ENCODE measurements around the gene BACH2. TPM values are rescaled to one million over a fixed set of nuclear protein-coding genes. Genes with fewer than 3 reads are reported as not detected.

Gene BACH2
- total RNA-seq, 2 experiments from 2014 or later = 157 to 170 TPM

- peaks cover 76% of the 10 kb centered on the region for H3K4me1 Mint-ChIP-seq (ENCODE audit: low read depth)
- Histone ChIP-seq H3K36me3 (ENCODE audit: insufficient read depth, low read length) (peaks cover 34% of the 10 kb centered on the region), H3K27me3 (ENCODE audit: control insufficient read depth in 1 of 2, insufficient read depth in 2 of 2, low read length in 2 of 2) (no peaks in the 10 kb centered on the region), H3K9me3 (ENCODE audit: control insufficient read depth in 1 of 2, insufficient read depth in 1 of 2, low read length in 2 of 2) (no peaks in the 10 kb centered on the region), H3K27ac (ENCODE audit: low read depth in 1 of 2, low read length in 2 of 2) (no peak overlapping the region), H3K4me1 (ENCODE audit: insufficient read depth, low read length) (peaks cover 46% of the 10 kb centered on the region), H3K4me3 (ENCODE audit: low read length) (no peak overlapping the region)
- no peaks in the 10 kb centered on the region for H3K27me3 Mint-ChIP-seq
- no peak for TF ChIP-seq CTCF (IDR thresholded peaks at IDR 0.05)
- intact Hi-C loops (cut with DNase I, micrococcal nuclease) = loop anchor here in 1 of 2 experiments (5.0 to 10.0 kb wide), 2 partner anchors 64 to 332 kb away; no protein-coding TSS in a partner anchor
- peaks cover 61% of the 10 kb centered on the region for H3K36me3 Mint-ChIP-seq (ENCODE audit: low read depth)
- ChIA-PET POLR2A (no interaction called here), CTCF (no interaction called here)
- H3K27ac Mint-ChIP-seq = peak overlapping the region; percentile 92
- no peak overlapping the region for H3K4me3 Mint-ChIP-seq
- DNase-seq (no peak), ATAC-seq (ENCODE audit: poor library complexity) (no peak)
- H3K9me3 Mint-ChIP-seq = peaks cover 2% of the 10 kb centered on the region
Observed at GRCh38 chr6:89950446-89950845, 346.2 kb downstream of the BACH2 start.

- H3K4me1 Mint-ChIP-seq (ENCODE audit: low read depth) = peaks cover 70% of the 10 kb centered on the region
- H3K36me3 ChIP-seq (ENCODE audit: insufficient read depth, low read length) = peaks cover 34% of the 10 kb centered on the region
- peaks cover 31% of the 10 kb centered on the region for H3K4me1 ChIP-seq (ENCODE audit: insufficient read depth, low read length)
- intact Hi-C loops (cut with DNase I, micrococcal nuclease) = loop anchor here in 1 of 2 experiments (5.0 kb wide), 1 partner anchor 158 kb away; no protein-coding TSS in a partner anchor
- TF ChIP-seq CTCF (IDR thresholded peaks at IDR 0.05) = no peak
- no peaks in the 10 kb centered on the region for H3K27me3 ChIP-seq (ENCODE audit: control insufficient read depth in 1 of 2, insufficient read depth in 2 of 2, low read length in 2 of 2)
- H3K4me3 Mint-ChIP-seq = no peak overlapping the region
- no peaks in the 10 kb centered on the region for H3K27me3 Mint-ChIP-seq
- no peak for DNase-seq
- H3K4me3 ChIP-seq (ENCODE audit: low read length) = no peak overlapping the region
- no peaks in the 10 kb centered on the region for H3K9me3 Mint-ChIP-seq
- ChIA-PET POLR2A (no interaction called here), CTCF (no interaction called here)
- ATAC-seq (ENCODE audit: poor library complexity) = no peak
- H3K27ac Mint-ChIP-seq = peak overlapping the region; percentile 92
- no peak overlapping the region for H3K27ac ChIP-seq (ENCODE audit: low read depth in 1 of 2, low read length in 2 of 2)
- peaks cover 73% of the 10 kb centered on the region for H3K36me3 Mint-ChIP-seq (ENCODE audit: low read depth)
- H3K9me3 ChIP-seq (ENCODE audit: control insufficient read depth in 1 of 2, insufficient read depth in 1 of 2, low read length in 2 of 2) = no peaks in the 10 kb centered on the region
Observed at GRCh38 chr6:89948876-89949275, 347.8 kb downstream of the BACH2 start.

GRCh38 chr6:89944826-89945407, 351.7 kb downstream of the BACH2 start:
- intact Hi-C loops (cut with DNase I, micrococcal nuclease) = loop anchor here (2.0 to 5.0 kb wide), 6 partner anchors 123 to 352 kb away; partner anchors contain the start of gene BACH2 (in 1 of the 2)
- Mint-ChIP-seq H3K4me1 (ENCODE audit: low read depth) (peaks cover 54% of the 10 kb centered on the region), H3K9me3 (no peaks in the 10 kb centered on the region), H3K4me3 (no peak overlapping the region), H3K36me3 (ENCODE audit: low read depth) (peaks cover 69% of the 10 kb centered on the region), H3K27me3 (no peaks in the 10 kb centered on the region), H3K27ac (peak overlapping the region; percentile 75)
- peak; percentile 65 for TF ChIP-seq CTCF (IDR thresholded peaks at IDR 0.05)
- ATAC-seq (ENCODE audit: poor library complexity) (peak; percentile 40), DNase-seq (peak in 3 of 14 experiments; percentile 48 to 59 (median 53))
- Histone ChIP-seq H3K9me3 (ENCODE audit: control insufficient read depth in 1 of 2, insufficient read depth in 1 of 2, low read length in 2 of 2) (no peaks in the 10 kb centered on the region), H3K4me1 (ENCODE audit: insufficient read depth, low read length) (peaks cover 8% of the 10 kb centered on the region), H3K27ac (ENCODE audit: low read depth in 1 of 2, low read length in 2 of 2) (no peak overlapping the region), H3K36me3 (ENCODE audit: insufficient read depth, low read length) (peaks cover 18% of the 10 kb centered on the region), H3K27me3 (ENCODE audit: control insufficient read depth in 1 of 2, insufficient read depth in 2 of 2, low read length in 2 of 2) (no peaks in the 10 kb centered on the region), H3K4me3 (ENCODE audit: low read length) (no peak overlapping the region)
- ChIA-PET CTCF (interaction anchor here (0.8 to 1.5 kb wide), 3 partner anchors 138 to 534 kb away, joined by 3 to 7 read pairs (median 3); no protein-coding TSS in a partner anchor), POLR2A (interaction anchor here (0.9 kb wide), 2 partner anchors 9 to 545 kb away, joined by 3 read pairs; no protein-coding TSS in a partner anchor)
